Mononuclear cell (primary cell): ENCODE data around the gene SCG5. TPM values are rescaled to one million over a fixed set of nuclear protein-coding genes. Genes with fewer than 3 reads are reported as not detected.

Source experiments
- H3K27me3 ChIP-seq: 2 replicates; pipeline ENCODE4 v1.6.0; 2011; ENCODE audit warnings: low read length, control low read depth; ENCODE audit not compliant: insufficient read depth
- H3K4me1 ChIP-seq: 2 replicates; pipeline ENCODE4 v1.5.1; 2011; ENCODE audit warnings: mild to moderate bottlenecking, low read length, control low read depth; ENCODE audit not compliant: insufficient read depth
- H3K4me3 ChIP-seq: 2 replicates; pipeline ENCODE4 v1.5.1; 2011; ENCODE audit warnings: mild to moderate bottlenecking, low read length, moderate library complexity
- H3K9me3 ChIP-seq: 2 replicates; pipeline ENCODE4 v1.5.1; 2011; ENCODE audit warnings: low read depth, mild to moderate bottlenecking, control low read depth, low read length
- total RNA-seq: library from RNA; depleted of rRNA; stranded (reverse); fragments of >200 nt; gene quantifications from one replicate; pipeline ENCODE4 v1.2.3, GENCODE V29; 2012

Gene SCG5
- total RNA-seq, 1 donor = 0.21 TPM

DNA sequence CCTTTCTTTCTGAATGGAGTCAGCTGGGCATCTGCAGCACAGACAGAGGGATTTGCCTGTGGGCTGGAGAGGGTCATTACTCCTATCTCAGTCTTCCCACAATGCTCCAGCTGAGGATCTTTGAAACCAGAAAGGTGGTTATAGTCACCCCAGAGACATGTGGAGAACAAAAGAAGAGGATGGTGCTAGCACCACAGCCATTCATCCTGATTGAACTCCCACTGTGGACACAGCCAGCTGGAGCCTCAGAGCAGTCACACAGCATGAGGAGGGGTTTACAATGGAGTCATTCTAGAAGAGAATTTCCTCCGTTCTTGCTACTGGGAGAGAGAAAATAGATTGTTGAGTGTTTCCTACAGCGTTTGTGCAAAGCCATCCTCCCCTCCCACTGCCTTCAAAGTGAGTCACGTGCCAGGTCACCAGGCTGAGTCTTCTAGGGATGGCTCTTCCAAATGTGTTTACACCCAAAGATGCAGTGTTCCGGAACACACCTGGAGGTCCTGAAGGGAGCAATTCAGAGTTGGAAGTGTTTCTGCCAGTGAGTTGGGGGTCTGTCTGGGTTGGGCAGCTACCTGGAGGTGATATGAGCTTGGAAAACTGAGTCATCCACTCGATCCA lies 57.4 kb downstream of the SCG5 start:
- Histone ChIP-seq H3K4me3 (no peak overlapping the region), H3K9me3 (no peaks in the 10 kb centered on the region), H3K27me3 (no peaks in the 10 kb centered on the region), H3K4me1 (no peaks in the 10 kb centered on the region)

DNA sequence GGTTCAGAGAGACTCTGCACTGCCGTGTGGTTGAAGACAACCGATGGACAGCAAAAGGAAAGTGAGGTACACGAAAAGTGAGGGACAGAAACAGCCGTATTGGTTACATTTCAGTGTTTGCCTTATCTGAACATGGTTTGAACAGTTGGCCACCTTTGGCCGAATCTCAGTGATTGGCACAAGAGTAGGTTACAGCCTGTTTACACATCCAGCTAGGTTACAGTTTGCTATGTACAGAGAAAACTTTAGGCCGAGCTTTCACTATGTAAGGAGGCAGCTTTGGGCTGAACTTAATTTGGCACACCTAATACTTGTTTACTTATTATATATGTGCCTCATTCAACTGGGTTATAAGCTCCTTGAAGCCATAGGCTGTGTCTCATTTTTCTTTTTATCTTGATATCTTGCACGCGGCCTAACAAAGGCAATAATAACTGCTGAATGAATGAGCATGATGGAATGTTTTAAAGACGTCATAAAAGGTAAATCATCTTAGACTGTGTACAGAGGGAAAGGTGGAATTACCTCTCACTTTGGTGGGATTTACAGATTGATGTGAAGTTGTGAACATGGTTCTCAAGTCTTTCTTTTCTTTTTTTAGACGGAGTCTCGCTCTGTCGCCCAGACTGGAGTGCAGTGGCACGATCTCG lies 59.1 kb downstream of the SCG5 start:
- Histone ChIP-seq H3K9me3 (no peaks in the 10 kb centered on the region), H3K4me3 (no peak overlapping the region), H3K4me1 (no peaks in the 10 kb centered on the region), H3K27me3 (no peaks in the 10 kb centered on the region)

DNA sequence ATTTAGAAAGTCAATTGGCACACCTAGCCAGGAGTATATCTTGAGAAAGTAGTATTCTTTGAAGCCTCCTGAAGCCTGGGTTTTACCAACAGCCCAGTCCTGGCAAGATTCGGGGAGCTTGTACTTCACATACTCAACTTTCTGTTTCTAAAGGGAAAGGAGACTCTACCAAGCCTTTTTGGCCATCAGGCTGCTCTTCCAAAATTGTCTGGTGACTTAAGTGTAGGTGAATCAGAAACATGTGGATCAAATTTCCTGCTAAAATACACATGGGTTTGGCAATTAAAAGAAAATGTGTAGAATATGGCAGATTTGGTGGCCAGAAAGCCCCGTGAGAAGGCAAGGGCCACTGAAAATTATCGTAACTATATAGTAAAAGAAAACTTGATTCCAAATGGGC lies 60.4 kb downstream of the SCG5 start:
- Histone ChIP-seq H3K9me3 (no peaks in the 10 kb centered on the region), H3K4me1 (no peaks in the 10 kb centered on the region), H3K4me3 (no peak overlapping the region), H3K27me3 (no peaks in the 10 kb centered on the region)

DNA sequence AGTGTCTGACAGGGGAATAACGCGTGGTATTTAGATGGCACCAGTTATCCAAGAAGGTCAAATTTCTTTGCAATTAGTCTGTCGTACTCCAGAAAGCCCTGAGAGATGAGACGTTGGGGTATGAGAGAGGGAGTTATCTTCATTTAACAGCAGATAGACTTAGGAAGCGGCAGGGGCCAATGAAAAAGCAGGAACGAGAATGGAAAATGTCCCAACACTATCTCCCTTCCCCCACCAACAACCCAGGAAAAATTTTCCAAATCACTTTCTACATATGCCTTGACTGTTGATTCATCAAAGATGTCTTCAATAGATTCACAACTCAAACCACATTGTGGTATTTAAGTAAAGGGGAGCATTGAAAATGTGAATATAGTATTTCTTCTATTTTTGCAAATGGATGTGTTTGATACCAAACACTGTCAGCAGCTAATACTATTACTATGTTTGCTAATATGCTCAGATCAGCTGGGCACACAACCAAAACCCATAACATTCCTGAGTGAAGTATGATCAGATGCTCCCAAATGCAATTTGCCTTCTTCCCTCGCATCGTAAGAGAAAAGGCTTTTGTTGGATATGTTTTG lies 63.0 kb downstream of the SCG5 start:
- Histone ChIP-seq H3K4me3 (no peak overlapping the region), H3K27me3 (no peaks in the 10 kb centered on the region), H3K4me1 (no peaks in the 10 kb centered on the region), H3K9me3 (no peaks in the 10 kb centered on the region)

DNA sequence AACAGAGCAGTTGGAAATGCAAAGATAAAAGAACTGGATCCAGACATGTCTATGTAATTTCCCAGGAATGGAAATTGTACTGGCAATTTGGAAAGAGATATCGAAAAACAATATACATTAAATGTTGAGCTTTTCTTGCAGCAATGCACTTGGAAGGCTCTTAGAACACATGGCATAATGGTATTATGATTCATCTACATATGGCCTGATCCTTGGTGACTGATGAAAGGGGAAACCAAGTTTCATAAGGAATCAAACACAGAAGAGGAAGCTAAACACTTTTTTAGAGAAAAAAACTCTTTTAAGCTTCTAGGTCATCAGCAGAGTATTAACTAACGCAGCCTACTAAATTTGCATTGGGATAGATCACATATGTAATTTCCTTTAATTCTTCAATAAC lies 63.9 kb downstream of the SCG5 start:
- no peak overlapping the region for H3K4me3 ChIP-seq
- no peaks in the 10 kb centered on the region for H3K9me3 ChIP-seq
- H3K4me1 ChIP-seq = no peaks in the 10 kb centered on the region
- H3K27me3 ChIP-seq = no peaks in the 10 kb centered on the region

DNA sequence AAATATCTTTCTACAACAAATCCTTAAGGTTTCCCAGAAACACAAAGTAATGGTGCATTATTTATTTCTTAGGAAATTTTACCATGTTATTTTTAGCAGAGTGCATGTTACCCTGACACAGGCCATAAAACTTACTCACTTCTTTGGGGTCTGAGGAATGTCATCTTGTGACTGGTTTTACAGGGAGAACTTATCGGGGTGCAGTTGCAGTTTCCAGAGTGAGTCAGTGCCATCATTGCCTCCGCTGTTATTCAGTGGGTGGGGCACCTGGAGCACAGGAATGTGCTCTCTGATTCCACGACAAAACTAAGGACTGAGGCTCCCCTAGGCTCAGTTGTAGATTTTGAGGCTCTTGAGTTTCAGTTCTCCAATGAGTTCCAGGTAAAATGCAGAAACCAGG lies 65.2 kb downstream of the SCG5 start:
- Histone ChIP-seq H3K4me3 (no peak overlapping the region), H3K4me1 (no peaks in the 10 kb centered on the region), H3K9me3 (no peaks in the 10 kb centered on the region)

DNA sequence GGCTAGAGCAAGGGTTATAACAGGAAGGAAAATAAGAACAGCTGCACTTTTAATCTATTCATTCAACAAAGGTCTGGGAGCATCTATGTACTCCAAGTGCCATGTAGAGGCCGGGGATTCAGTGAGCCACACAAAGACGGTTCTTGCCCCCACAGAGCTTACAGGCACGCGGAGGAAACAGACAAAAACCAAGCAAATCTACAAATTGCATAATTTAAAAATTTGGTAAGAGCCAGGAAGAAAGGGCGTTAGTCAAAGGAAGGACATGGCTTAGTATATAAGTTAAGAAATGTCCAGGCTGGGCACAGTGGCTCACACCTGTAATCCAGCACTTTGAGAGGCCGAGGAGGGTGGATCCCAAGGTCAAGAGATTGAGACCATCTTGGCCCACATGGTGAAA lies 65.9 kb downstream of the SCG5 start:
- no peaks in the 10 kb centered on the region for H3K4me1 ChIP-seq
- no peaks in the 10 kb centered on the region for H3K9me3 ChIP-seq
- H3K4me3 ChIP-seq = no peak overlapping the region
- peaks cover 13% of the 10 kb centered on the region for H3K27me3 ChIP-seq

More for the DNA sequence above, 65.2 kb downstream of the SCG5 start:
- peaks cover 6% of the 10 kb centered on the region for H3K27me3 ChIP-seq

DNA sequence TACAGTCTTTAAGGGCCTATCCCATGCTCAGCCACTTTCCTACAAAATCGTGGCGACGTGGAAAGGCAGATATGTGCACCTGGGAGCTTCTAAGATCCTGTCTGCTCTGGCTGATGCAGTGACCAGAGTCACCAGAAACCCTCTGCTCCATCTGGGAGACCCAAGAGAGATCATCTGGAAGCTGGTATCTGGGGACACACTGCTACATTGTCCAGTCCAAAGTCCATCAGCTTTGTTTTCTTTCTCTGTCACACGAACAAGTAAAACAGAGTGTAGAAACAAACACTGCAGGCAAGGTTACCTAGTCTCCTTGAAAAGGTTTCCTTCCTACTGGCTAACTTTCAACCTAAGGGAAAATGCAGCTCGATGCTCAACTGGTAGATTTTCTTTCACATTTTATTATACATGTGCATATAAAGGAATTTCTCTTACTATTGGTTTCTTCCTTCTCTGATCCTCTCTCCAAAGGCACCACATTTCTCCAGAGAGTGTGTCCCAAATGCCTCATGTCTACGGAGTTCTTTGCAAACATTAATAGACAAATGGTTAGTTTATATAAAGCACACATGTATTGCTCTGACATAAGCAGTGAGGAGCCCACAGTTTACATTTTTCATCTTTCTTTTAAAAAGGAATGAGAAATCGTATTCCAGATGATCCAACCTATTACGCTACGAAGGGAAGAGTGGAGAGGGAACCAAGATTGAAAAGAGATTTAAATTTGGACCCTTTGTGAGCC lies 68.0 kb downstream of the SCG5 start:
- Histone ChIP-seq H3K4me3 (no peak overlapping the region), H3K27me3 (peaks cover 27% of the 10 kb centered on the region), H3K9me3 (no peaks in the 10 kb centered on the region), H3K4me1 (no peaks in the 10 kb centered on the region)

DNA sequence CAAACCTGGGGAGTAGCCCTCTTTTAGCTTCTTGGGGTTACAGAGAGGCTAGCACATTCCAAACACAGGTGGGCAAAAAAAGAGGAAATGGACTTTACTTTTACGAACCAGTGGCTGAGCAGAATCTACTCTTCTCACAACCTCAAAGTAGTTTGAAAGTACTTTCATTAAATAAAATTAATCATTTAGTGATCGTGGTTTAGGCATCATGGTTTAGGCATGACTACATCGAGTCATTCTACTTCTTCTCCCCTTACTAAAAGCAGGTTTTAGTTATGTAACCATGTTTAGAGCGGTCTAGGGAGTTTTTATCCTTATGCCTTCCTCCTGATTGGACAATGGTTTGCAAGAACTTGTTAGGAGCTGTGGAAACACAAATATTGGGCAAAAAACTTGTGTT lies 73.8 kb downstream of the SCG5 start:
- Histone ChIP-seq H3K27me3 (peaks cover 83% of the 10 kb centered on the region), H3K4me3 (no peak overlapping the region), H3K9me3 (no peaks in the 10 kb centered on the region), H3K4me1 (peaks cover 22% of the 10 kb centered on the region)

DNA sequence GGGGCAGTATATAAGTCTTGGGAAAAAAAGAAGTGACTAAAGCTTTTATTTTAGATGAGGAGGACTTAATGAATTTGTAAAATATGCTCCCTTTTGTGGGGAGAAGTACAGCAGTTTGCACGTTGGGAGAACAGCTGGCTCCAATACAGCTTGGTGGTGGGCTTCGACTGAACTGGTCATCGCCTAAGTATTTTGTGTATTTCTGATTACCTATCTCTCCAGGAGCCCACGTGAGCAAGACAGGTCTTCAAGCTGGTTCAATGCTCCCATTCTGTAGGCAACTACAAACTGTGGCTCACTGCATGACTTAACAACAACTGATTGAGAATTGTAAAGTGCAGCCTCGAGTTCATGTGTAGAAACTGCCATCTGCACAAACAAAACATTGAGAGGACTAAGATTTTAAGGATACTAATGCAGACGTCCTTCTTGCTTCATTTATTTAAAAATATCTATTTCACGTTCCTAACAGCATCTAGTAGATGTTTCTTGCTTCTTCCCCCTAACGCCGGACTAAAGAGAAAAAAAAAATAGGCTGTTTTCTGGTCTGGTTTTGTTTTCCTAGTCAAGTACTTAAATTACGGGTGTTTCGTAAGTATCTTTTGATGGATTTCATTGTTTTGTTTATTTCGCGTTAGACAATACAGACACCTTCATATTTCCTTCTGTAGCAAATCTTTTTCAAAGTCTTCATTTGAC lies 74.9 kb downstream of the SCG5 start:
- Histone ChIP-seq H3K27me3 (peaks cover 90% of the 10 kb centered on the region), H3K4me3 (no peak overlapping the region), H3K9me3 (no peaks in the 10 kb centered on the region), H3K4me1 (peaks cover 22% of the 10 kb centered on the region)

DNA sequence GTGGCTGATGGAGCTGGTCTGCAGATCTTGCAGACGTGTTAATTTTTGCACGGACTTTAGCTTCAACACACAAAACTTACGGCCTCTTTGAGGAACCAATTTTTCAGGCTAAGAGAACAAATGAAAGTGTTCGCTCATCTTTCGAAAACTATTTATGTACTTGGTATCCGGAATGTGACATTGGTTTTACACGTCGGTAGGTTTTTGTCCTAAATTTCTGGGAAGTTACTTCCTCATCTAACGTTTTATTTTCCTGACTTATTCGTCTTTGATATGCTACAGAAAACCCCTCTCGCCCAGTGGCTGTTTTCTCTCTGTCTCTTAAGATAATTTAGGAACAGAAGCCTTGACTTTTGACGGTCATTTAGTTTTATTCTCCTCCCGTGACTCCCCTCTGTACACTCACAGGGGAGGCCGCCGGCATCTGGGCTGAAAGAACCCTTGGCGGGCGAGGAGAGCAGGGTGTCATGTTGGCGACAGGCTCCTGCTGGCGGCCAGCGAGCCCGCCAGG lies 75.5 kb downstream of the SCG5 start:
- no peak overlapping the region for H3K4me3 ChIP-seq
- H3K27me3 ChIP-seq = peaks cover 85% of the 10 kb centered on the region
- H3K4me1 ChIP-seq = peaks cover 22% of the 10 kb centered on the region
- no peaks in the 10 kb centered on the region for H3K9me3 ChIP-seq

DNA sequence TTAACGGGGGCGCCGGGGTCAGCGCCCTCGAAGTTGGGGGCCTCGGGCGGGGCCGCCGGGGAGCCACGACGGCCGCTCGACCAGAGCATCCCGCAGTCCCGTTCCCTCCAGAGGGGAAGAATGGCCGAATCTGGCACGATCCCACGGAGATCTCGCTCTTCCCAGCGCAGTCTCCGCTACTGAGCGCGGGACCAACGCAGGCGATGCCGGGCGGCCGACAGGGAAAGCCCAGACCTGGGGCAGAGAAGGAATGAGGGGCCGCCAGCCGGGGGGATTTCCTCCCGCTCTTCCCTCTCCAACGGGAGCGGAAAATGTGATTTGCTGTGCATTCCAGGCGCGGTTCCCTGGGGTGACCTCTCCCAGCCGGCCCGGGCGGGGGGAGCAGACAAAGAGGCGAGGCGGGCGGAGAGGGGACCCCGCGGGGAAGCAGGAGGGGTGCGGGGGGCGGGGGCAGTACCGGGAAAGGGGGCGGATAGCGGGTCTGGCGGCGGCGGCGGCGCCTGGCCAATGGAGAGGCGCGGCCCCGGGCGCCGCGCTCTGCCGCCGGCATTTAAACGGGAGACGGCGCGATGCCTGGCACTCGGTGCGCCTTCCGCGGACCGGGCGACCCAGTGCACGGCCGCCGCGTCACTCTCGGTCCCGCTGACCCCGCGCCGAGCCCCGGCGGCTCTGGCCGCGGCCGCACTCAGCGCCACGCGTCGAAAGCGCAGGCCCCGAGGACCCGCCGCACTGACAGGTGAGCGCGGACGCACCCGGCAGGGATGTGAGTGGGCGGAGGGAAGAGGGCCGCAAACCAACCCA lies 76.1 kb downstream of the SCG5 start, which contains the start of gene GREM1:
Gene GREM1 (plus strand): TSS at position 579 of the 801 bp plus-strand sequence. CDS start 12,687 bp downstream, outside the sequence.
- H3K9me3 ChIP-seq = no peaks in the 10 kb centered on the region
- H3K4me1 ChIP-seq = peaks cover 22% of the 10 kb centered on the region
- H3K4me3 ChIP-seq = no peak within 1 kb of the TSS
- peaks cover 85% of the 10 kb centered on the region for H3K27me3 ChIP-seq

DNA sequence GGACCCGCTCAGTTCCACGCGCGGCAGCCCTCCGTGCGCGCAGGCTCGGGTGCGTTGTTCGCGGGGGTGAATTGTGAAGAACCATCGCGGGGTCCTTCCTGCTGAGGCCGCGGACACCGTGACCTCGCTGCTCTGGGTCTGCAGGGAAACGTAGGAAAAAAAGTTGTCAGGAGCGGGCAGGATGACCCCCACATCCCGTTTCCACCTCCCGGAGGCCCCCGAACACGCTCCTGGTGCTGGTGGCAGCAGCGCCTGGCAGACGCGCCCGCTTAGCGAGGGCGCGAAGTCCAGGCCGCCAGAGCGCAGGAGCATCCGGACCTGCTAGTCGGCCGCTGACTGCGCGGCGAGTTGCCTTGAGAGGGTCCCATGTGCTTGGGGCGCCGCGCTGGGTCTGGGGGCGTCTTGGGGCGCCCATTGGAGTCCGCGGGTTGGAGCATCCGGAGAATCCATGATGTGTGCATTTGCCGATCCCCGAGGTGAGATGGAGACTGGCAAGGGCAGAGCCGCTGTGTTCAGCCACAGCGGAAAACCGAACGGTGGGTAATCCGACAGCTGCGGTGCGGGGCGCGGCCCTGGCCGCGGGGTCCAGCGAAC lies 76.8 kb downstream of the SCG5 start:
- H3K27me3 ChIP-seq = peaks cover 83% of the 10 kb centered on the region
- peaks cover 22% of the 10 kb centered on the region for H3K4me1 ChIP-seq
- H3K9me3 ChIP-seq = no peaks in the 10 kb centered on the region
- H3K4me3 ChIP-seq = no peak overlapping the region
